ENCODE data around the gene PECR.

- TF ChIP-seq CTCF (conservative IDR thresholded peaks at IDR 0.05; ENCODE audit: low read length) (no peak), EZH2phosphoT487 (IDR thresholded peaks at IDR 0.05; ENCODE audit: borderline replicate concordance, low read depth, low read length) (no peak)
Observed at GRCh38 chr2:216047397-216047796, 34.2 kb downstream of the PECR start.
